Spleen (tissue), 11 donors: ENCODE measurements around the gene GOLT1B. TPM values are rescaled to one million over a fixed set of nuclear protein-coding genes. Genes with fewer than 3 reads are reported as not detected.

Source experiments
- DNase-seq: peaks from one replicate; pipeline ENCODE4 v3.0.0-alpha.2; 2020
- H3K27ac ChIP-seq, 8 donors: fragments of 200-600 bp; sonication (generic) in 7 of 8; 1 replicate in 4 of 8; 2 replicates in 4 of 8; pipeline versions ENCODE4 v1.5.0 to v1.8.0; 2016 to 2021; ENCODE audit warnings: inconsistent platforms in 4 of 8, mild to moderate bottlenecking in 4 of 8, moderate library complexity in 1 of 8
- H3K27me3 ChIP-seq, 7 donors: fragments of 200-600 bp; sonication (generic) in 6 of 7; replicated peaks in 1 of 7; 1 replicate in 4 of 7; 2 replicates in 3 of 7; pipeline versions ENCODE4 v1.5.0 to v1.8.0; 2016 to 2021; ENCODE audit warnings: inconsistent platforms in 3 of 7, mild to moderate bottlenecking in 1 of 7
- H3K36me3 ChIP-seq, 6 donors: fragments of 200-600 bp; sonication (generic) in 5 of 6; 1 replicate in 4 of 6; 2 replicates in 2 of 6; pipeline versions ENCODE4 v1.5.0 to v1.8.0; 2016 to 2021; ENCODE audit warnings: inconsistent platforms in 2 of 6
- H3K4me1 ChIP-seq, 6 donors: fragments of 200-600 bp; sonication (generic) in 5 of 6; 1 replicate in 3 of 6; 2 replicates in 3 of 6; pipeline versions ENCODE4 v1.5.0 to v1.8.0; 2016 to 2021; ENCODE audit warnings: inconsistent platforms in 3 of 6
- H3K4me3 ChIP-seq, 8 donors: fragments of 200-600 bp; sonication (generic) in 7 of 8; 1 replicate in 4 of 8; 2 replicates in 4 of 8; pipeline versions ENCODE4 v1.5.0 to v1.8.0; 2016 to 2021; ENCODE audit warnings: inconsistent platforms in 4 of 8, mild to moderate bottlenecking in 4 of 8, moderate library complexity in 2 of 8
- H3K9me3 ChIP-seq, 8 donors: fragments of 200-600 bp; sonication (generic) in 7 of 8; 1 replicate in 4 of 8; 2 replicates in 4 of 8; pipeline versions ENCODE4 v1.5.0 to v1.8.0; 2016 to 2021; ENCODE audit warnings: inconsistent platforms in 4 of 8
- CTCF ChIP-seq, 11 experiments: fragments of 200-600 bp in 7 of 11; fragments of 450-650 bp in 4 of 11; sonication (generic) in 4 of 11; IDR thresholded peaks in 8 of 11; conservative IDR thresholded peaks in 3 of 11; 1 replicate in 7 of 11; 2 replicates in 4 of 11; pipeline versions ENCODE4 v1.4.0 to v1.8.0; 2016 to 2021; ENCODE audit warnings: antibody characterized with exemption in 11 of 11, inconsistent platforms in 4 of 11, mild to moderate bottlenecking in 1 of 11
- POLR2A ChIP-seq, 3 donors: fragments of 450-650 bp; IDR thresholded peaks; one replicate each; pipeline ENCODE4 v1.5.1; 2017; ENCODE audit warnings: antibody characterized with exemption in 3 of 3, mild to moderate bottlenecking in 1 of 3
- POLR2AphosphoS5 ChIP-seq, 3 donors: sonication (generic); formaldehyde crosslinking; IDR thresholded peaks; one replicate each; pipeline ENCODE4 v1.5.1; 2017; ENCODE audit warnings: antibody characterized with exemption in 3 of 3
- WGBS, 5 donors: extraction: QIAGEN DNeasy Blood & Tissue Kit in 3 of 5; methylation state at CpG; one replicate each; pipeline versions ENCODE4 v1.1.5 to v1.1.7; 2013 to 2018; 5-methylcytosine and 5-hydroxymethylcytosine counted together
- intact Hi-C: fragments of 100-400 bp; cut with DNase I; formaldehyde crosslinking; loops from one replicate; pipeline ENCODE4 v1.15.0; 2023; ENCODE audit warnings: low total_unique reads
- polyA plus RNA-seq, 3 donors: library from polyadenylated mRNA; stranded (reverse); fragments of 200-250 nt; gene quantifications; one replicate each; pipeline ENCODE4 v1.2.1, GENCODE V29; 2013
- total RNA-seq, 7 donors: library from RNA; depleted of rRNA in 3 of 7; stranded (reverse); fragments of >200 nt in 3 of 7; fragmentation: NEBNext Ultra II Directional in 4 of 7; extraction: Animal tissue kit (Norgen Biotek cat#: 25700) in 4 of 7; gene quantifications; one replicate each; pipeline versions ENCODE4 v1.1.0 to v1.2.1, GENCODE V29; 2016 to 2021
- donor health status: healthy with polysubstance abuse.
- donor health status: DM: no; HTN: no; CAD: no; lungs with moderate emphysema.
- donor health status: DM: no; HTN: no; CAD: no.
- donor health status: Bipolar disorder and iron deficiency.
- donor health status: healthy.
- donor health status: DM: no; HTN: no; CAD: no.
- donor health status: DM: yes; HTN: yes; CAD: no.

The GOLT1B gene
- total and polyA plus RNA-seq, 10 donors, result 14.1 to 39.6 (median 25.2) TPM

GRCh38 chr12:21529456-21529855 is 27.9 kb downstream of the GOLT1B start:
- no peak for DNase-seq
- TF ChIP-seq POLR2A (IDR thresholded peaks at IDR 0.05) (no peak), CTCF (IDR thresholded peaks at IDR 0.05 in 8 of 11, conservative IDR thresholded peaks at IDR 0.05 in 3 of 11) (no peak), POLR2AphosphoS5 (IDR thresholded peaks at IDR 0.05) (no peak)
- intact Hi-C loops, result no loop called here
- Histone ChIP-seq H3K36me3 (no peaks in the 10 kb centered on the region), H3K27ac (no peak overlapping the region), H3K4me1 (peaks cover 0 to 23% (median 17%) of the 10 kb centered on the region in 6 donors), H3K4me3 (no peak overlapping the region), H3K27me3 (peaks cover 0 to 41% (median 15%) of the 10 kb centered on the region in 7 donors), H3K9me3 (peaks cover 0 to 4% (median under 1%) of the 10 kb centered on the region in 8 donors)
- 82 to 96% (median 95%) methylated on average over 2 of the region's 2 CpGs for WGBS, 5 donors

GRCh38 chr12:21538061-21538653 is 36.6 kb downstream of the GOLT1B start:
- DNase-seq, result no peak
- no peak overlapping the region for H3K4me3 ChIP-seq
- WGBS, 5 donors, result 88 to 95% (median 91%) methylated on average over 5 of the region's 5 CpGs
- H3K27ac ChIP-seq, result no peak overlapping the region
- TF ChIP-seq POLR2AphosphoS5 (IDR thresholded peaks at IDR 0.05) (no peak), CTCF (IDR thresholded peaks at IDR 0.05 in 8 of 11, conservative IDR thresholded peaks at IDR 0.05 in 3 of 11) (no peak), POLR2A (IDR thresholded peaks at IDR 0.05) (no peak)
- no peaks in the 10 kb centered on the region for H3K36me3 ChIP-seq
- H3K4me1 ChIP-seq, result no peaks in the 10 kb centered on the region
- H3K27me3 ChIP-seq, result no peaks in the 10 kb centered on the region
- H3K9me3 ChIP-seq, result no peaks in the 10 kb centered on the region
- intact Hi-C loops, result no loop called here

GRCh38 chr12:21539797-21540196 is 38.2 kb downstream of the GOLT1B start:
- no peak for TF ChIP-seq POLR2A (IDR thresholded peaks at IDR 0.05)
- TF ChIP-seq CTCF (IDR thresholded peaks at IDR 0.05 in 8 of 11, conservative IDR thresholded peaks at IDR 0.05 in 3 of 11), result no peak
- TF ChIP-seq POLR2AphosphoS5 (IDR thresholded peaks at IDR 0.05), result no peak
- no peaks in the 10 kb centered on the region for H3K4me1 ChIP-seq
- H3K9me3 ChIP-seq, result no peaks in the 10 kb centered on the region
- no peak overlapping the region for H3K4me3 ChIP-seq
- no peaks in the 10 kb centered on the region for H3K36me3 ChIP-seq
- DNase-seq, result no peak
- intact Hi-C loops, result no loop called here
- H3K27me3 ChIP-seq, result no peaks in the 10 kb centered on the region
- no peak overlapping the region for H3K27ac ChIP-seq

- no peak overlapping the region for H3K27ac ChIP-seq
- DNase-seq, result no peak
- H3K9me3 ChIP-seq, result no peaks in the 10 kb centered on the region
- intact Hi-C loops, result no loop called here
- H3K27me3 ChIP-seq, result no peaks in the 10 kb centered on the region
- H3K4me1 ChIP-seq, result no peaks in the 10 kb centered on the region
- WGBS, 5 donors, result 89 to 95% (median 91%) methylated on average over 6 of the region's 6 CpGs
- TF ChIP-seq POLR2A (IDR thresholded peaks at IDR 0.05) (no peak), CTCF (IDR thresholded peaks at IDR 0.05 in 8 of 11, conservative IDR thresholded peaks at IDR 0.05 in 3 of 11) (no peak), POLR2AphosphoS5 (IDR thresholded peaks at IDR 0.05) (no peak)
- H3K36me3 ChIP-seq, result no peaks in the 10 kb centered on the region
- H3K4me3 ChIP-seq, result no peak overlapping the region
Observed at GRCh38 chr12:21541773-21542172, 40.2 kb downstream of the GOLT1B start.
